T-helper 9 cell (primary cell): ENCODE results near the gene PPM1N.
"Not testable (repeated sequence)": the region's sequence is repeated elsewhere in the genome, so short reads cannot be mapped to it uniquely, and the experiment has no call there.

ENCODE experiments used
- DNase-seq: peaks from one replicate; pipeline ENCODE4 v3.0.0-alpha.2; 2020

PPM1N gene

GRCh38 chr19:45509692-45510015, 11.4 kb downstream of the PPM1N start:
- no peak for DNase-seq

- DNase-seq: not testable (repeated sequence)
Measured at GRCh38 chr19:45510352-45510751, 12.1 kb downstream of the PPM1N start.

- DNase-seq: no peak
Measured at GRCh38 chr19:45511074-45511473, 12.8 kb downstream of the PPM1N start.

GRCh38 chr19:45512881-45513483, 14.7 kb downstream of the PPM1N start:
- no peak for DNase-seq

- DNase-seq: no peak
Measured at GRCh38 chr19:45514376-45515051, 16.3 kb downstream of the PPM1N start.

- no peak for DNase-seq
Measured at GRCh38 chr19:45515081-45515624, 16.9 kb downstream of the PPM1N start.

- DNase-seq: no peak
Measured at GRCh38 chr19:45515807-45516401, 17.7 kb downstream of the PPM1N start.

- DNase-seq: no peak
Measured at GRCh38 chr19:45517238-45517637, 19.0 kb downstream of the PPM1N start.

GRCh38 chr19:45517641-45518468, 19.6 kb downstream of the PPM1N start:
- DNase-seq: no peak

GRCh38 chr19:45518469-45518826, 20.2 kb downstream of the PPM1N start:
- DNase-seq: no peak

GRCh38 chr19:45522010-45522941, 24.0 kb downstream of the PPM1N start:
- DNase-seq: no peak

- DNase-seq: peak; percentile 55
Measured at GRCh38 chr19:45523642-45524256, 25.5 kb downstream of the PPM1N start.

- no peak for DNase-seq
Measured at GRCh38 chr19:45524575-45525129, 26.4 kb downstream of the PPM1N start.

- DNase-seq: no peak
Measured at GRCh38 chr19:45526143-45526542, 27.9 kb downstream of the PPM1N start.

- DNase-seq: no peak
Measured at GRCh38 chr19:45526971-45527370, 28.7 kb downstream of the PPM1N start.

- no peak for DNase-seq
Measured at GRCh38 chr19:45527731-45528130, 29.5 kb downstream of the PPM1N start.

- no peak for DNase-seq
Measured at GRCh38 chr19:45528149-45528743, 30.0 kb downstream of the PPM1N start.

GRCh38 chr19:45528744-45529419, 30.6 kb downstream of the PPM1N start:
- no peak for DNase-seq

GRCh38 chr19:45529420-45529785, 31.2 kb downstream of the PPM1N start:
- no peak for DNase-seq

- no peak for DNase-seq
Measured at GRCh38 chr19:45531349-45531748, 33.1 kb downstream of the PPM1N start.
